ENCODE data around the gene RGS3. TPM values are rescaled to one million over a fixed set of nuclear protein-coding genes. Genes with fewer than 3 reads are reported as not detected.

RGS3 gene
- total RNA-seq, 1 donor from 2014 or later: 92.5 TPM

DNA sequence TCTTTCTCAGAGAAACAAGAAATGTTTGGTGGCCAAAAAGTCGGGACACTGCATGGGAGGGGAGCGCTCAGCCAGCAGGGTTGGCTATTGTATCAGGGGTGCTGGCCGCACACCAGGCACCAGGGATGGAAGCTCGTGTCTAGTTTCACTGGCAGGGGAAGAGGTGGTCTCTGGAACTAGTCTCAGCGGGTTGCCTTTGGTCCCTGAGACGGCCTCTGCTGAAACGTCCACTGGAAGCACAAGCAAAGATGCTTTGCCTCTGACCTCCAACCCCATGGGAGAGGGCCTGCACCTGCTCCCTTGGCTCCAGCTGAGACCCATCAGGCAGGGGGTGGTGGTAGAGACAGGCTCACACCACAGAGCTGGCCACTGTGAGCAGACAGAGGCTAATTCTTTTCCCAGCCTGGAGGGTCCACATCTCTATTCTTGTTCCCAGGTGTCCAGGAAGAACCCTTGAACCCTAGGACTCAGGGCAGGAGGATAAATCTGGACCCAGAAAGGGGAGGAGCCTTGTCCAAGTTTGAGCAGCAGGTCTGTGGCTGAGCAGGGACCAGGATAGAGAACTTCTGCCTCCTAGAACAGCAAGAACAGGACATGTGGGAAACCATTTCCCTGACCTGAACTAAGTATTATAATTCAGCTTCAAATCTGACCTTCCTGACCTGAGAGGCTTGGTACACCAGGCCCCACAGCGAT lies 102.6 kb downstream of the RGS3 start:
- H3K36me3 Mint-ChIP-seq (ENCODE audit: low read depth, unreplicated experiment): peaks cover 7% of the 10 kb centered on the region
- peak overlapping the region; percentile 84 for H2AFZ ChIP-seq (ENCODE audit: low read depth, low read length)
- no peaks in the 10 kb centered on the region for H3K36me3 ChIP-seq (ENCODE audit: insufficient read depth, low read length)
- H3K9me3 ChIP-seq (ENCODE audit: insufficient read depth, low read depth, low read length): no peaks in the 10 kb centered on the region
- H3K27me3 ChIP-seq (ENCODE audit: insufficient read depth, low read length): no peaks in the 10 kb centered on the region
- no peak for TF ChIP-seq EZH2 (IDR thresholded peaks at IDR 0.05; ENCODE audit: insufficient read depth, low read length)
- TF ChIP-seq, protein P1, sequence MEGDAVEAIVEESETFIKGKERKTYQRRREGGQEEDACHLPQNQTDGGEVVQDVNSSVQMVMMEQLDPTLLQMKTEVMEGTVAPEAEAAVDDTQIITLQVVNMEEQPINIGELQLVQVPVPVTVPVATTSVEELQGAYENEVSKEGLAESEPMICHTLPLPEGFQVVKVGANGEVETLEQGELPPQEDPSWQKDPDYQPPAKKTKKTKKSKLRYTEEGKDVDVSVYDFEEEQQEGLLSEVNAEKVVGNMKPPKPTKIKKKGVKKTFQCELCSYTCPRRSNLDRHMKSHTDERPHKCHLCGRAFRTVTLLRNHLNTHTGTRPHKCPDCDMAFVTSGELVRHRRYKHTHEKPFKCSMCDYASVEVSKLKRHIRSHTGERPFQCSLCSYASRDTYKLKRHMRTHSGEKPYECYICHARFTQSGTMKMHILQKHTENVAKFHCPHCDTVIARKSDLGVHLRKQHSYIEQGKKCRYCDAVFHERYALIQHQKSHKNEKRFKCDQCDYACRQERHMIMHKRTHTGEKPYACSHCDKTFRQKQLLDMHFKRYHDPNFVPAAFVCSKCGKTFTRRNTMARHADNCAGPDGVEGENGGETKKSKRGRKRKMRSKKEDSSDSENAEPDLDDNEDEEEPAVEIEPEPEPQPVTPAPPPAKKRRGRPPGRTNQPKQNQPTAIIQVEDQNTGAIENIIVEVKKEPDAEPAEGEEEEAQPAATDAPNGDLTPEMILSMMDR (IDR thresholded peaks at IDR 0.05; ENCODE audit: insufficient read depth, low read depth, low read length): no peak
- peak overlapping the region; percentile 46 for H3K27ac ChIP-seq (ENCODE audit: low read depth, low read length)
- peak overlapping the region; percentile 87 for H3K4me3 Mint-ChIP-seq (ENCODE audit: unreplicated experiment)
- peaks cover 31% of the 10 kb centered on the region for H3K79me2 ChIP-seq (ENCODE audit: insufficient read depth, low read length)
- peak overlapping the region; percentile 73 for H3K9ac ChIP-seq (ENCODE audit: low read length)
- no peak for FAIRE-seq
- peaks cover 26% of the 10 kb centered on the region for H3K4me1 ChIP-seq (ENCODE audit: insufficient read depth, low read length)
- DNase-seq (ENCODE audit: low read depth): no peak
- peak overlapping the region; percentile 64 for H3K4me3 ChIP-seq (ENCODE audit: insufficient read depth, low read depth, low read length)
- H3K27ac Mint-ChIP-seq (ENCODE audit: unreplicated experiment): peak overlapping the region; percentile 62
- H3K4me2 ChIP-seq (ENCODE audit: low read length): peak overlapping the region; percentile 89
- H3K4me1 Mint-ChIP-seq (ENCODE audit: low read depth, unreplicated experiment): peaks cover 30% of the 10 kb centered on the region
- H4K20me1 ChIP-seq (ENCODE audit: insufficient read depth, low read length): peaks cover 12% of the 10 kb centered on the region
- no peaks in the 10 kb centered on the region for H3K9me3 Mint-ChIP-seq (ENCODE audit: unreplicated experiment)
- peaks cover 6% of the 10 kb centered on the region for H3K27me3 Mint-ChIP-seq (ENCODE audit: low read depth, unreplicated experiment)

DNA sequence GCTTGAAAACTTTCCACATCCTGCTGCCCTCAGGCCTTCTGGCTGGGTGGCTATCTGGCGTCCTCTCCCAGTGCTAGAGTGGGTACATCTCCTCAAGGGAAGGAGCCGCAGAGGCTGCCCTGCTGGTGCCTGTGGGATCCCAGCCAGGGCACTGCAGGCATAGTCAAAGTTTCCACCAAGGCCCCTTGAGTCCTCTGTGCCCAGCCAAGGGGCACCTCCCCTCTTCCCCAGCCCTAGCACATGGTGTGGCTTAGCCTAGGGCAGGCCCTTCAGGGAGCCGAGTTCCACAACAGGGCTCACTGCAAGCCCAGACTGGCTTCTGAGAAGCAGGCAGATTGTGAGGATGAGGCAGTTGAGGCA lies 103.2 kb downstream of the RGS3 start:
- Histone ChIP-seq H4K20me1 (ENCODE audit: insufficient read depth, low read length) (peaks cover 12% of the 10 kb centered on the region), H3K4me2 (ENCODE audit: low read length) (peak overlapping the region; percentile 89), H3K27me3 (ENCODE audit: insufficient read depth, low read length) (no peaks in the 10 kb centered on the region), H3K4me3 (ENCODE audit: insufficient read depth, low read depth, low read length) (no peak overlapping the region), H3K27ac (ENCODE audit: low read depth, low read length) (no peak overlapping the region), H3K79me2 (ENCODE audit: insufficient read depth, low read length) (peaks cover 31% of the 10 kb centered on the region), H3K9me3 (ENCODE audit: insufficient read depth, low read depth, low read length) (no peaks in the 10 kb centered on the region), H3K9ac (ENCODE audit: low read length) (peak overlapping the region; percentile 73), H2AFZ (ENCODE audit: low read depth, low read length) (no peak overlapping the region), H3K4me1 (ENCODE audit: insufficient read depth, low read length) (peaks cover 26% of the 10 kb centered on the region), H3K36me3 (ENCODE audit: insufficient read depth, low read length) (no peaks in the 10 kb centered on the region)
- peak overlapping the region; percentile 87 for H3K4me3 Mint-ChIP-seq (ENCODE audit: unreplicated experiment)
- FAIRE-seq: no peak
- no peaks in the 10 kb centered on the region for H3K9me3 Mint-ChIP-seq (ENCODE audit: unreplicated experiment)
- H3K4me1 Mint-ChIP-seq (ENCODE audit: low read depth, unreplicated experiment): peaks cover 30% of the 10 kb centered on the region
- no peak for DNase-seq (ENCODE audit: low read depth)
- TF ChIP-seq EZH2 (IDR thresholded peaks at IDR 0.05; ENCODE audit: insufficient read depth, low read length): no peak
- H3K27me3 Mint-ChIP-seq (ENCODE audit: low read depth, unreplicated experiment): peaks cover 2% of the 10 kb centered on the region
- H3K27ac Mint-ChIP-seq (ENCODE audit: unreplicated experiment): no peak overlapping the region
- peaks cover 8% of the 10 kb centered on the region for H3K36me3 Mint-ChIP-seq (ENCODE audit: low read depth, unreplicated experiment)

DNA sequence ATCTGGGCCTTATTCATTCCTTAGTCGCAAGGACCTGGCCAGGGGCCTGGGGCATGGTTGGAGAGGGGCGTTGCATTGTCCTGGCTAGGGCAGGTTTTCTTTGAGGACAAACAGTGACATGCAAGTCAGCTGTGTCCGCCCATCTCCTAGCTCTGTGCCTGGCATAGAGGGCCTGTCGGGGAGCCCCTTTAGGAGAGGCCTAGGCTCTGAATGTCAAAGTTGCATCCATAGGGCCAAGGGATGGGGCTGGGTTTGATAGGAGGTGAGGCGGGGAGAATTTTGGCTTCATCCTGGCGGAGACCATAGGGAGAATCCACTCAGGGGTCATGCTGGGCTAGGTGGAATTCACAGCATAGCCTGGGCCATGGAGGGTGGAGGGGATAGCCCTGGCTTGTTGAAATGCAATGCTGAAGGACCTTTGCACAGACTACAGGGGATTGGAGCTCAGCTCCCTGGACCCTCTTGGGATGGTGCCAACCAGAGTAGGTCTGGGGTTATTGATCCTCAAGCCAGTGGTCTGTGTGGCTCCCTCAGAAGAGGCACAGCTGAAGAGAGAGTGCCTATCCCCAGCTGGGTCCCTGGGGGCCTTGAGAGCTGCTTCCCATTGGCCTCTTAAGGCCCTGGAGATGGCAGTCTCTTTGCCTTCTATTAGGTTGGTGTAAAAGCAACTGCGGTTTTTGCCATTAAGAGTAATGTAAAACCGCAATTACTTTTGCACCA lies 104.0 kb downstream of the RGS3 start:
- Mint-ChIP-seq H3K4me1 (ENCODE audit: low read depth, unreplicated experiment) (peaks cover 33% of the 10 kb centered on the region), H3K4me3 (ENCODE audit: unreplicated experiment) (peak overlapping the region; percentile 54), H3K36me3 (ENCODE audit: low read depth, unreplicated experiment) (peaks cover 12% of the 10 kb centered on the region), H3K27me3 (ENCODE audit: low read depth, unreplicated experiment) (peaks cover 2% of the 10 kb centered on the region), H3K9me3 (ENCODE audit: unreplicated experiment) (peaks cover 3% of the 10 kb centered on the region), H3K27ac (ENCODE audit: unreplicated experiment) (no peak overlapping the region)
- peaks cover 12% of the 10 kb centered on the region for H4K20me1 ChIP-seq (ENCODE audit: insufficient read depth, low read length)
- H3K36me3 ChIP-seq (ENCODE audit: insufficient read depth, low read length): no peaks in the 10 kb centered on the region
- no peak overlapping the region for H3K9ac ChIP-seq (ENCODE audit: low read length)
- H3K9me3 ChIP-seq (ENCODE audit: insufficient read depth, low read depth, low read length): no peaks in the 10 kb centered on the region
- no peak overlapping the region for H3K4me3 ChIP-seq (ENCODE audit: insufficient read depth, low read depth, low read length)
- H3K27ac ChIP-seq (ENCODE audit: low read depth, low read length): no peak overlapping the region
- H2AFZ ChIP-seq (ENCODE audit: low read depth, low read length): no peak overlapping the region
- TF ChIP-seq EZH2 (IDR thresholded peaks at IDR 0.05; ENCODE audit: insufficient read depth, low read length): no peak
- TF ChIP-seq, protein P1 (IDR thresholded peaks at IDR 0.05; ENCODE audit: insufficient read depth, low read depth, low read length): no peak
- H3K4me2 ChIP-seq (ENCODE audit: low read length): peak overlapping the region; percentile 6
- H3K27me3 ChIP-seq (ENCODE audit: insufficient read depth, low read length): no peaks in the 10 kb centered on the region
- FAIRE-seq: no peak
- DNase-seq (ENCODE audit: low read depth): no peak
- peaks cover 26% of the 10 kb centered on the region for H3K4me1 ChIP-seq (ENCODE audit: insufficient read depth, low read length)
- peaks cover 39% of the 10 kb centered on the region for H3K79me2 ChIP-seq (ENCODE audit: insufficient read depth, low read length)

Data from astrocyte (in vitro differentiated cells and primary cell).